Measurements from ENCODE around the gene FMNL2.

GRCh38 chr2:152594022-152594766 is 259.2 kb downstream of the FMNL2 start:
- TF ChIP-seq, protein P1, sequence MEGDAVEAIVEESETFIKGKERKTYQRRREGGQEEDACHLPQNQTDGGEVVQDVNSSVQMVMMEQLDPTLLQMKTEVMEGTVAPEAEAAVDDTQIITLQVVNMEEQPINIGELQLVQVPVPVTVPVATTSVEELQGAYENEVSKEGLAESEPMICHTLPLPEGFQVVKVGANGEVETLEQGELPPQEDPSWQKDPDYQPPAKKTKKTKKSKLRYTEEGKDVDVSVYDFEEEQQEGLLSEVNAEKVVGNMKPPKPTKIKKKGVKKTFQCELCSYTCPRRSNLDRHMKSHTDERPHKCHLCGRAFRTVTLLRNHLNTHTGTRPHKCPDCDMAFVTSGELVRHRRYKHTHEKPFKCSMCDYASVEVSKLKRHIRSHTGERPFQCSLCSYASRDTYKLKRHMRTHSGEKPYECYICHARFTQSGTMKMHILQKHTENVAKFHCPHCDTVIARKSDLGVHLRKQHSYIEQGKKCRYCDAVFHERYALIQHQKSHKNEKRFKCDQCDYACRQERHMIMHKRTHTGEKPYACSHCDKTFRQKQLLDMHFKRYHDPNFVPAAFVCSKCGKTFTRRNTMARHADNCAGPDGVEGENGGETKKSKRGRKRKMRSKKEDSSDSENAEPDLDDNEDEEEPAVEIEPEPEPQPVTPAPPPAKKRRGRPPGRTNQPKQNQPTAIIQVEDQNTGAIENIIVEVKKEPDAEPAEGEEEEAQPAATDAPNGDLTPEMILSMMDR (IDR thresholded peaks at IDR 0.05): no peak
- no peak for TF ChIP-seq ZFX (IDR thresholded peaks at IDR 0.05; ENCODE audit: borderline replicate concordance)
